Measurements from ENCODE around the gene TM2D1.
A peak's percentile ranks its signal among the peaks of the same experiment; 100 is the strongest.

The TM2D1 gene

GRCh38 chr1:61674221-61674620 lies 50.7 kb downstream of the TM2D1 start:
- TF ChIP-seq, protein P1, sequence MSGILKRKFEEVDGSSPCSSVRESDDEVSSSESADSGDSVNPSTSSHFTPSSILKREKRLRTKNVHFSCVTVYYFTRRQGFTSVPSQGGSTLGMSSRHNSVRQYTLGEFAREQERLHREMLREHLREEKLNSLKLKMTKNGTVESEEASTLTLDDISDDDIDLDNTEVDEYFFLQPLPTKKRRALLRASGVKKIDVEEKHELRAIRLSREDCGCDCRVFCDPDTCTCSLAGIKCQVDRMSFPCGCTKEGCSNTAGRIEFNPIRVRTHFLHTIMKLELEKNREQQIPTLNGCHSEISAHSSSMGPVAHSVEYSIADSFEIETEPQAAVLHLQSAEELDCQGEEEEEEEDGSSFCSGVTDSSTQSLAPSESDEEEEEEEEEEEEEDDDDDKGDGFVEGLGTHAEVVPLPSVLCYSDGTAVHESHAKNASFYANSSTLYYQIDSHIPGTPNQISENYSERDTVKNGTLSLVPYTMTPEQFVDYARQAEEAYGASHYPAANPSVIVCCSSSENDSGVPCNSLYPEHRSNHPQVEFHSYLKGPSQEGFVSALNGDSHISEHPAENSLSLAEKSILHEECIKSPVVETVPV (CRISPR knock-in tag; IDR thresholded peaks at IDR 0.05), result no peak
- TF ChIP-seq, protein P2, sequence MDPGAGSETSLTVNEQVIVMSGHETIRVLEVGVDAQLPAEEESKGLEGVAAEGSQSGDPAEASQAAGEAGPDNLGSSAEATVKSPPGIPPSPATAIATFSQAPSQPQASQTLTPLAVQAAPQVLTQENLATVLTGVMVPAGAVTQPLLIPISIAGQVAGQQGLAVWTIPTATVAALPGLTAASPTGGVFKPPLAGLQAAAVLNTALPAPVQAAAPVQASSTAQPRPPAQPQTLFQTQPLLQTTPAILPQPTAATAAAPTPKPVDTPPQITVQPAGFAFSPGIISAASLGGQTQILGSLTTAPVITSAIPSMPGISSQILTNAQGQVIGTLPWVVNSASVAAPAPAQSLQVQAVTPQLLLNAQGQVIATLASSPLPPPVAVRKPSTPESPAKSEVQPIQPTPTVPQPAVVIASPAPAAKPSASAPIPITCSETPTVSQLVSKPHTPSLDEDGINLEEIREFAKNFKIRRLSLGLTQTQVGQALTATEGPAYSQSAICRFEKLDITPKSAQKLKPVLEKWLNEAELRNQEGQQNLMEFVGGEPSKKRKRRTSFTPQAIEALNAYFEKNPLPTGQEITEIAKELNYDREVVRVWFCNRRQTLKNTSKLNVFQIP (CRISPR knock-in tag; IDR thresholded peaks at IDR 0.05; ENCODE audit: borderline replicate concordance, low read depth), result no peak
- TF ChIP-seq TOX (CRISPR knock-in tag; IDR thresholded peaks at IDR 0.05; ENCODE audit: borderline replicate concordance), result no peak
- no peak for TF ChIP-seq ZC3H10 (CRISPR knock-in tag; IDR thresholded peaks at IDR 0.05)
- no peak for TF ChIP-seq CSDC2 (CRISPR knock-in tag; IDR thresholded peaks at IDR 0.05)
- TF ChIP-seq PPARA (CRISPR knock-in tag; IDR thresholded peaks at IDR 0.05; ENCODE audit: borderline replicate concordance), result no peak
- TF ChIP-seq ZNF70 (CRISPR knock-in tag; IDR thresholded peaks at IDR 0.05), result no peak
- no peak for TF ChIP-seq ESRRG (CRISPR knock-in tag; IDR thresholded peaks at IDR 0.05)
- TF ChIP-seq ARNTL (CRISPR knock-in tag; IDR thresholded peaks at IDR 0.05; ENCODE audit: borderline replicate concordance, low read depth), result no peak
- TF ChIP-seq, protein P3, sequence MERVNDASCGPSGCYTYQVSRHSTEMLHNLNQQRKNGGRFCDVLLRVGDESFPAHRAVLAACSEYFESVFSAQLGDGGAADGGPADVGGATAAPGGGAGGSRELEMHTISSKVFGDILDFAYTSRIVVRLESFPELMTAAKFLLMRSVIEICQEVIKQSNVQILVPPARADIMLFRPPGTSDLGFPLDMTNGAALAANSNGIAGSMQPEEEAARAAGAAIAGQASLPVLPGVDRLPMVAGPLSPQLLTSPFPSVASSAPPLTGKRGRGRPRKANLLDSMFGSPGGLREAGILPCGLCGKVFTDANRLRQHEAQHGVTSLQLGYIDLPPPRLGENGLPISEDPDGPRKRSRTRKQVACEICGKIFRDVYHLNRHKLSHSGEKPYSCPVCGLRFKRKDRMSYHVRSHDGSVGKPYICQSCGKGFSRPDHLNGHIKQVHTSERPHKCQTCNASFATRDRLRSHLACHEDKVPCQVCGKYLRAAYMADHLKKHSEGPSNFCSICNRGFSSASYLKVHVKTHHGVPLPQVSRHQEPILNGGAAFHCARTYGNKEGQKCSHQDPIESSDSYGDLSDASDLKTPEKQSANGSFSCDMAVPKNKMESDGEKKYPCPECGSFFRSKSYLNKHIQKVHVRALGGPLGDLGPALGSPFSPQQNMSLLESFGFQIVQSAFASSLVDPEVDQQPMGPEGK (CRISPR knock-in tag; IDR thresholded peaks at IDR 0.05; ENCODE audit: borderline replicate concordance), result no peak
- TF ChIP-seq ZFP30 (CRISPR knock-in tag; IDR thresholded peaks at IDR 0.05), result no peak
- no peak for TF ChIP-seq TSHZ2 (CRISPR knock-in tag; IDR thresholded peaks at IDR 0.05)
- no peak for TF ChIP-seq RARB (CRISPR knock-in tag; IDR thresholded peaks at IDR 0.05)
- no peak for TF ChIP-seq ZNF565 (CRISPR knock-in tag; conservative IDR thresholded peaks at IDR 0.05; ENCODE audit: low read depth)
- no peak for TF ChIP-seq SNAI2 (CRISPR knock-in tag; IDR thresholded peaks at IDR 0.05)
- no peak for TF ChIP-seq ISL1 (CRISPR knock-in tag; IDR thresholded peaks at IDR 0.05)
- no peak for TF ChIP-seq ZFP3 (CRISPR knock-in tag; IDR thresholded peaks at IDR 0.05)
- TF ChIP-seq ZNF8 (CRISPR knock-in tag; IDR thresholded peaks at IDR 0.05), result no peak
- no peak for ATAC-seq

DNA sequence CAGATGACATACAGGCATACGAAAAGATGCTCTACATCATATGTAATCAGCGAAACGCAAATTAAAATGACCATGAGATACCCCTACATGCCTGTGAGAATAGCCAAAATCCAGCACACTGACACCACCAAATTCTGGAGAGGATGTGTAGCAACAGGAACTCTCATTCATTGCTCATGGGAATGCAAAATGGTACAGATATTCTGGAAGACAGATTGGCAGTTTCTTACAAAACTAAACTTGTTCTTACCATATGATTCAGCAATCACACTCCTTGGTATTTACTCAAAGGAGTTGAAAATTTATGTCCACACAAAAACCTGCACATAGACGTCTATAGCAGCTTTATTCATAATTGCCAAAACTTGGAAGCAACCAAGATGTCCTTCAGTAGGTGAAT lies 52.6 kb downstream of the TM2D1 start:
- no peak for TF ChIP-seq ZC3H10 (CRISPR knock-in tag; IDR thresholded peaks at IDR 0.05)
- TF ChIP-seq ARNTL (CRISPR knock-in tag; IDR thresholded peaks at IDR 0.05; ENCODE audit: borderline replicate concordance, low read depth), result no peak
- no peak for TF ChIP-seq ZNF565 (CRISPR knock-in tag; conservative IDR thresholded peaks at IDR 0.05; ENCODE audit: low read depth)
- TF ChIP-seq, protein P2 (CRISPR knock-in tag; IDR thresholded peaks at IDR 0.05; ENCODE audit: borderline replicate concordance, low read depth), result no peak
- TF ChIP-seq ZNF8 (CRISPR knock-in tag; IDR thresholded peaks at IDR 0.05), result 0 out of 2 replicates have a peak, but pooled peaks have one; percentile 23
- no peak for ATAC-seq

GRCh38 chr1:61670445-61670844 lies 54.5 kb downstream of the TM2D1 start:
- no peak for ATAC-seq
- TF ChIP-seq PPARA (CRISPR knock-in tag; IDR thresholded peaks at IDR 0.05; ENCODE audit: borderline replicate concordance), result no peak
- TF ChIP-seq ZNF565 (CRISPR knock-in tag; conservative IDR thresholded peaks at IDR 0.05; ENCODE audit: low read depth), result no peak
- TF ChIP-seq BACH2 (CRISPR knock-in tag; IDR thresholded peaks at IDR 0.05; ENCODE audit: borderline replicate concordance), result no peak
- no peak for TF ChIP-seq ISL1 (CRISPR knock-in tag; IDR thresholded peaks at IDR 0.05)
- TF ChIP-seq CREB5 (CRISPR knock-in tag; IDR thresholded peaks at IDR 0.05; ENCODE audit: low read depth), result no peak
- no peak for TF ChIP-seq TOX (CRISPR knock-in tag; IDR thresholded peaks at IDR 0.05; ENCODE audit: borderline replicate concordance)
- no peak for TF ChIP-seq GLIS3 (CRISPR knock-in tag; IDR thresholded peaks at IDR 0.05)
- no peak for TF ChIP-seq ESRRG (CRISPR knock-in tag; IDR thresholded peaks at IDR 0.05)
- TF ChIP-seq ZNF8 (CRISPR knock-in tag; IDR thresholded peaks at IDR 0.05), result no peak
- TF ChIP-seq TSHZ2 (CRISPR knock-in tag; IDR thresholded peaks at IDR 0.05), result no peak
- no peak for TF ChIP-seq OSR1 (CRISPR knock-in tag; IDR thresholded peaks at IDR 0.05)
- TF ChIP-seq ZFP30 (CRISPR knock-in tag; IDR thresholded peaks at IDR 0.05), result no peak
- TF ChIP-seq RARB (CRISPR knock-in tag; IDR thresholded peaks at IDR 0.05), result no peak
